PC-9 (cell line): ENCODE results near the gene LAMTOR4. TPM values are rescaled to one million over a fixed set of nuclear protein-coding genes. Genes with fewer than 3 reads are reported as not detected.
A peak's percentile ranks its signal among the peaks of the same experiment; 100 is the strongest.

ENCODE experiments used
- BruUV-seq: library from RNA; stranded (reverse); fragments of 400-500 nt; replicated peaks from 2 replicates; lab custom pipeline; 2021; lab: Mats Ljungman, UMichigan
- CTCF ChIA-PET: fragments of 300-600 bp; sonication (Branson Sonifier 250); formaldehyde crosslinking; loops from one replicate; lab custom pipeline; 2022; ENCODE audit warnings: antibody characterized with exemption; lab: Charles Lee
- POLR2A ChIA-PET: fragments of 300-600 bp; sonication (Branson Sonifier 250); formaldehyde crosslinking; loops from one replicate; lab custom pipeline; 2022; ENCODE audit warnings: antibody characterized with exemption; ENCODE audit not compliant: unreplicated experiment; lab: Charles Lee
- DNase-seq, 2 experiments: peaks; one replicate each; pipeline versions ENCODE4 v3.0.0 to v3.0.0-alpha.2; 2015 to 2022; ENCODE audit warnings: mixed read lengths in 1 of 2
- H2AFZ ChIP-seq: fragments of 200-600 bp; sonication (generic); 2 replicates; pipeline ENCODE4 v1.8.1; 2017; ENCODE audit warnings: antibody characterized with exemption
- H3F3A ChIP-seq: fragments of 200-600 bp; sonication (generic); 2 replicates; pipeline ENCODE4 v1.8.1; 2017; ENCODE audit warnings: antibody characterized with exemption, mild to moderate bottlenecking, low read depth; ENCODE audit not compliant: insufficient read depth
- H3K27ac ChIP-seq: fragments of 200-600 bp; sonication (generic); 2 replicates; pipeline ENCODE4 v1.6.1; 2016; ENCODE audit warnings: mixed run types
- H3K27me3 ChIP-seq: fragments of 200-600 bp; sonication (generic); 2 replicates; pipeline ENCODE4 v1.6.1; 2016; ENCODE audit warnings: low read depth, mixed run types; ENCODE audit not compliant: insufficient read depth
- H3K36me3 ChIP-seq: fragments of 200-600 bp; sonication (generic); 2 replicates; pipeline ENCODE4 v1.6.1; 2016; ENCODE audit warnings: low read depth, mixed run types
- H3K4me1 ChIP-seq: fragments of 200-600 bp; sonication (generic); replicated peaks from 2 replicates; pipeline ENCODE4 v1.6.1; 2016; ENCODE audit warnings: mixed run types; ENCODE audit not compliant: insufficient read depth
- H3K4me2 ChIP-seq: fragments of 200-600 bp; sonication (generic); 2 replicates; pipeline ENCODE4 v1.6.1; 2017; ENCODE audit warnings: mixed run types
- H3K4me3 ChIP-seq: fragments of 200-600 bp; sonication (generic); 2 replicates; pipeline ENCODE4 v1.6.1; 2016; ENCODE audit warnings: mixed run types
- H3K79me2 ChIP-seq: fragments of 200-600 bp; sonication (generic); 2 replicates; pipeline ENCODE4 v1.6.1; 2017; ENCODE audit warnings: low read depth, mixed run types
- H3K9me2 ChIP-seq: fragments of 200-600 bp; sonication (generic); 2 replicates; pipeline ENCODE4 v1.8.1; 2017; ENCODE audit warnings: mild to moderate bottlenecking; ENCODE audit not compliant: insufficient read depth
- H3K9me3 ChIP-seq: fragments of 200-600 bp; sonication (generic); 2 replicates; pipeline ENCODE4 v1.8.1; 2016; ENCODE audit warnings: low read depth; ENCODE audit not compliant: insufficient read depth
- H4K20me1 ChIP-seq: fragments of 200-600 bp; sonication (generic); 2 replicates; pipeline ENCODE4 v1.8.1; 2017; ENCODE audit not compliant: insufficient read depth
- CTCF ChIP-seq: fragments of 200-600 bp; sonication (generic); conservative IDR thresholded peaks from 2 replicates; pipeline ENCODE4 v1.6.1; 2017; ENCODE audit warnings: mixed run types, antibody characterized with exemption, mild to moderate bottlenecking, moderate library complexity
- EZH2 ChIP-seq: fragments of 200-600 bp; sonication (generic); IDR thresholded peaks from 2 replicates; pipeline ENCODE4 v1.8.0; 2017; ENCODE audit warnings: antibody characterized with exemption, low read depth
- intact Hi-C: fragments of 100-400 bp; cut with micrococcal nuclease; formaldehyde crosslinking; loops from one replicate; pipeline ENCODE4 v1.10.0; 2022; ENCODE audit not compliant: unreplicated experiment
- total RNA-seq: library from RNA; stranded (reverse); gene quantifications from 2 replicates; pipeline ENCODE4 v1.2.3, GENCODE V29; 2021

LAMTOR4 gene
- total RNA-seq, 1 experiment from 2014 or later = 160 TPM

GRCh38 chr7:100119970-100120732 lies 28.6 kb upstream of the LAMTOR4 start:
- H4K20me1 ChIP-seq = no peaks in the 10 kb centered on the region
- no peak for TF ChIP-seq CTCF
- no peak for TF ChIP-seq EZH2
- TSS peak; percentile 62 for BruUV-seq
- no peaks in the 10 kb centered on the region for H3K36me3 ChIP-seq
- H2AFZ ChIP-seq = peak overlapping the region; percentile 89
- H3K27me3 ChIP-seq = no peaks in the 10 kb centered on the region
- no peaks in the 10 kb centered on the region for H3K9me3 ChIP-seq
- no peak overlapping the region for H3K27ac ChIP-seq
- H3F3A ChIP-seq = peaks cover 7% of the 10 kb centered on the region; the same call in 1 of the 2 replicates
- peak overlapping the region; percentile 87 for H3K4me2 ChIP-seq
- POLR2A ChIA-PET = interaction anchor here (0.6 kb wide), 1 partner anchor 25 kb away, joined by 3 read pairs; no protein-coding TSS in a partner anchor
- intact Hi-C loops = loop anchor here (1.0 kb wide), 1 partner anchor 19 kb away; the partner anchor contains the start of genes AP4M1 and MCM7
- peaks cover 5% of the 10 kb centered on the region; the same call in 1 of the 2 replicates for H3K4me1 ChIP-seq
- peak in 1 of 2 experiments; percentile 53 for DNase-seq
- H3K79me2 ChIP-seq = no peaks in the 10 kb centered on the region
- H3K4me3 ChIP-seq = peak overlapping the region; percentile 76
- no peaks in the 10 kb centered on the region for H3K9me2 ChIP-seq
- CTCF ChIA-PET = interaction anchor here (0.5 kb wide), 1 partner anchor 10 kb away, joined by 18 read pairs; no protein-coding TSS in a partner anchor

GRCh38 chr7:100120733-100121036 lies 28.0 kb upstream of the LAMTOR4 start:
- peak overlapping the region; percentile 87 for H3K4me2 ChIP-seq
- no peak overlapping the region for H2AFZ ChIP-seq
- H3K4me3 ChIP-seq = no peak overlapping the region

GRCh38 chr7:100122067-100122466 lies 26.7 kb upstream of the LAMTOR4 start:
- BruUV-seq = no TSS peak
- CTCF ChIA-PET = no interaction called here
- peaks cover 16% of the 10 kb centered on the region; the same call in 1 of the 2 replicates for H3F3A ChIP-seq
- H4K20me1 ChIP-seq = no peaks in the 10 kb centered on the region
- peaks cover 13% of the 10 kb centered on the region; the same call in 1 of the 2 replicates for H3K4me1 ChIP-seq
- TF ChIP-seq CTCF (no peak), EZH2 (no peak)
- H3K27ac ChIP-seq = no peak overlapping the region
- intact Hi-C loops = no loop called here
- no peak overlapping the region for H3K4me3 ChIP-seq
- H3K79me2 ChIP-seq = peaks cover 8% of the 10 kb centered on the region; the same call in 1 of the 2 replicates
- POLR2A ChIA-PET = no interaction called here
- no peaks in the 10 kb centered on the region for H3K9me3 ChIP-seq
- H3K27me3 ChIP-seq = no peaks in the 10 kb centered on the region
- no peak overlapping the region for H2AFZ ChIP-seq
- H3K9me2 ChIP-seq = no peaks in the 10 kb centered on the region
- H3K36me3 ChIP-seq = no peaks in the 10 kb centered on the region
- DNase-seq = no peak
- H3K4me2 ChIP-seq = no peak overlapping the region

More at GRCh38 chr7:100120733-100121036, 28.0 kb upstream of the LAMTOR4 start:
- Histone ChIP-seq H4K20me1 (no peaks in the 10 kb centered on the region), H3K9me2 (no peaks in the 10 kb centered on the region), H3K79me2 (peaks cover under 1% of the 10 kb centered on the region; the same call in 1 of the 2 replicates), H3K27ac (no peak overlapping the region), H3K4me1 (peaks cover 10% of the 10 kb centered on the region; the same call in 1 of the 2 replicates), H3F3A (peaks cover 13% of the 10 kb centered on the region; the same call in 1 of the 2 replicates), H3K9me3 (no peaks in the 10 kb centered on the region), H3K36me3 (no peaks in the 10 kb centered on the region), H3K27me3 (no peaks in the 10 kb centered on the region)
- TF ChIP-seq CTCF (no peak), EZH2 (no peak)
- DNase-seq = no peak
- ChIA-PET CTCF (interaction anchor here (0.5 to 0.6 kb wide), 2 partner anchors 10 to 60 kb away, joined by 3 to 18 read pairs; no protein-coding TSS in a partner anchor), POLR2A (no interaction called here)
- intact Hi-C loops = no loop called here
- no TSS peak for BruUV-seq
